OCI-M1 (cell line): ENCODE results near the gene CCDC88C.
"Not testable (repeated sequence)": the region's sequence is repeated elsewhere in the genome, so short reads cannot be mapped to it uniquely, and the experiment has no call there.

Experiments
- DNase-seq: peaks from one replicate; lab custom pipeline; 2025; lab: John Stamatoyannopoulos, UW

The CCDC88C gene

GRCh38 chr14:91242635-91243034, 175.0 kb downstream of the CCDC88C start:
- no peak for DNase-seq

- no peak for DNase-seq
These were observed 175.8 kb downstream of the CCDC88C start for GRCh38 chr14:91241863-91242262.

- DNase-seq: no peak
These were observed 179.0 kb downstream of the CCDC88C start for GRCh38 chr14:91238661-91239060.

DNA sequence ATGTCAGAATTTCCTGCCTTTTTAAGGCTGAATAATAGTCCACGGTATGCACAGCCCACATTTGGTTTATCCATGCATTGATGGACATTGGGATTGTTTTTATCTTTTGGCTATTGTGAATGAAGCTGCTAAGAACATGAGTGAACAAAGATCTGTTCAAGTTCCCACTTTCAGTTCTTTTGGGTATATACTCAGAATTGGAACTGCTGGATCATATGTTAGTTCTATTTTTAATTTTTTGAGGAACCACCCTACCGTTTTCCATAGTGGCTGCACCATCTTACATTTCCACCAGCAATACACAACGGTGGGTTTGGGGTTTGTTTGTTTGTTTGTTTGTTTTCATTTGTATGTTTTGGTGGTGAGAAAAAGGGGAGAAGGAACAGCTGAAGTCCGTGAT, 179.5 kb downstream of the CCDC88C start:
- no peak for DNase-seq

DNA sequence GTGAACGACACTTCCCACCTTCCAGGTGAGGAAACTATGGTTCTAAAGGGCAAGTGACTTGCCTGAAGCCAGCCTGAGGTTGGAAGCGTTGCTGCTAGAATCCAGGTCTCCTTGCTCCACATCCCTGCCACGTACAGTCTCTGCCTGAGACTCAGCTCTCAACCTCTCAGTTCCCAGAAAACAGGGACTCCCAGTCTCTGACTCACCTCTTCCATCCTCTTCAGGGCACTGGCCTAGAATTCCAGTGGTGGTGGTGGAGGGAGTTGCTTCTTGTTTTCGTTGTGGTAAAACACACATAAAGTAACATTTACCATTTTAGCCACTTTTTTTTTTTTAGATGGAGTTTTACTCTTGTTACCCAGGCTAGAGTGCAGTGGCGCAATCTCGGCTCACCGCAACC, 180.4 kb downstream of the CCDC88C start:
- no peak for DNase-seq

- DNase-seq: no peak
These were observed 181.8 kb downstream of the CCDC88C start for GRCh38 chr14:91235841-91236240.

DNA sequence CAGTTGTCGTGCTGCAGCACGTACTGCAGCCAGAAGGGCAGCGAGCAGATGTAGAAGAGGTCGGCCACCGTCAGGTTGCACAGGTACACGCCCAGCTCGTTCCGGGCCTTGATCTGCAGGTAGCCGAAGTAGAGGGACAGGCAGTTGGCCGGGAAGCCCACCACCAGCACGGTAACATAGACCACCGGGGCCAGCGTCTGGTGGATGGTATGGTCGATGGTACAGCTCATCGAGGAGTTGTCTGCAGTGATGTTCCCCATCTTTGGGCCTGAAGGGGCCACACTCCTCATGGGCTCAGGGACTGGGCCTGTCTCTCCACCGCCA, 182.9 kb downstream of the CCDC88C start:
- no peak for DNase-seq

DNA sequence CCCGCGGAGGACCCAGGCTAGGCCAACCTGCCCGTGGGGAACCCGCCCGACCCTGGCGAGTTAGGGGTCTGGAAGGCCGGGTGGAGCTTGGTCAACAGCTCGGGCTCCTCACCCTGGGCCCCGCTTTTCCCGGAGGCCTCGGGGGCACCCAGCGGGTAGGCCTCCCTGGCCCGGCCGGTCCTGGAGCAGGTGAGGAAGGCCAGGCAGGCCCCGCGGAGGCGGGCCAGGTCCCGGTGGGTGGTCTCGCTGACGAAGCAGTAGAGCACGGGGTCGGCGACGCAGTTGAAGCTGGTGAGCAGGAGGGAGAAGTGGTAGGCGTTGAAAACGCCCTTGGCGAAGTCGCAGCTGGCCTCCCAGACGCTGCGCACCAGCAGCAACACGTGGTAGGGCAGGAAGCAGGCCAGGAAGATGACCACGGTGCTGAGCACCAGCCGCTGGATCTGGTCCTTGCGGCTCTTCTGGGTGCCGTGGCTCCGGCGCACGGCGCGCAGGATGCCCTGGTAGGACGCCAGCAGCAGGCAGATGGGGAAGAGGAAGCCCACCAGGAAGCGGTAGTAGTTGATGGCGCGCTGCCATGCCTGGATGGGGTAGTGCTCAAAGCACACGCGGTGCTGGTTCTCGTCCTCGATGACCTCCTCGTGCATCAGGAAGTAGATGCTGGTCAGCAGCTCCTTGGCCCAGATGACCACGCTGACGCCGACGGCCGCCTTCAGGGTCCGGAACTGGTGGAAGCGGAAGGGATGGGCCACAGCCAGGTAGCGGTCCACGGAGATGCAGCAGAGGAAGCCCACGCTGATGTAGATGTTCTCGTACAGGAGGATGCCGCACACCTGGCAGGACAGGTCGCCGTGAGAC, 183.5 kb downstream of the CCDC88C start:
- no peak for DNase-seq

GRCh38 chr14:91232603-91233002, 185.0 kb downstream of the CCDC88C start:
- no peak for DNase-seq

- DNase-seq: no peak
These were observed 185.6 kb downstream of the CCDC88C start for GRCh38 chr14:91232052-91232451.

DNA sequence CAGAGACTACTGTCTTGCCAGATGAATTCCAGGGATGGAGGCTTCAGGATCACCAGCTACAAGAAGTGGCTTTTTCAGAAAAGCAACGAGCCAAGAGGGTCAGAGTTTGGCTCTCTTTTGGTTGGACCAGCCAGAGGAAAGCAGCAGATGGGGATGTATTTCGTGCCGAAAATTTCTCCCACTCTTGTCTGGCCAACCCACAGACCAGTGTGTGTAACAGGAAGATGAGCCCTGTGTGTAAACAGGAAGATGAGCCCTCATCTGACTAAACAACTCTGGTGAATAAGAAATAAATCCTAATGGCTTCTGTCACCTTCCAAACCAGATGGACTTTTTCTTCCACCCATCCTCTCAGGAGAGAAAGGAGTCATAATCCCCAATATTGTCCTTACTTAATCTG, 186.2 kb downstream of the CCDC88C start:
- DNase-seq: no peak

- no peak for DNase-seq
These were observed 187.1 kb downstream of the CCDC88C start for GRCh38 chr14:91230397-91231035.

DNA sequence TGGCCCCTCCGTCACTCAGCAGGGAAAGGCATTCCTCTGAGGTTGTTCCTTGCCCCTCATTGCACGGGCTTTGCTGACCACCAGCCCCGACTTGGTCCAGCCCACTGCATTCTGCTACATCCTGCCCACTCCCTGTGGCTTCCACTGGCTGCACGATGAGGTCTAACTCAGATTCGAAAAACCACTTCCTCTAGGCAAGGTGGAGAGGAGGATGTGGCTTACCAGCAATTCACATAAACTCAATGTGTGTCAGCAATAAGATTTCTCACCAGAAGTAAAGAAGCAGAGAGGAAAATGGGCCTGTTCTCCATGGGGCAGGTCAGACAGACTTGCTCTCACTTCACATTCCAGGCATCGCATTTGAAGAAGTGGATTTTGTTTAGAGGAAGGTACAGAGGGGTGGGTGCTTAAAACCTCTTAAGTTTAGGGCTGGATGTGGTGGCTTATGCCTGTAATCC, 187.8 kb downstream of the CCDC88C start:
- peak; percentile 43 for DNase-seq

DNA sequence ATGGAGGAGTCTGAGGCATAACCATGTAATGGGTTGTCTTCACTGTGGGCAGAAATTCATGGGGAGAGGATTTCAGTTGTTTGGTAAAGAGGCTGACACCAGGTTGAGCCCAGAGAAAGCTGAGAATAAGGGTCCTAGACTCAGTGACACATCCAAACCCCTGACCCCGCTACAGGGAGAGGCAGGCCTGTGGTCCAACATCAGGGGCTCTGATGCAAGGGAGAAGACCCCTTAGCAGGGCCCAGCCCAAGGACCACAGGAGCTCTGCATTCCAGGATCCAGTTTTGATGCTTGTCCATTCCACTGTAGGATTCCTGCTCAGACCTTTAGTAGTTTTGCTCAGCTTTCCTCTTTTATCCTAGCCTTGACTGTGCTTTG, 188.6 kb downstream of the CCDC88C start:
- DNase-seq: no peak

GRCh38 chr14:91228112-91229004, 189.3 kb downstream of the CCDC88C start:
- no peak for DNase-seq

GRCh38 chr14:91227183-91227628, 190.4 kb downstream of the CCDC88C start:
- no peak for DNase-seq

- DNase-seq: not testable (repeated sequence)
These were observed 191.3 kb downstream of the CCDC88C start for GRCh38 chr14:91226360-91226759.

- no peak for DNase-seq
These were observed 192.6 kb downstream of the CCDC88C start for GRCh38 chr14:91225025-91225424.

DNA sequence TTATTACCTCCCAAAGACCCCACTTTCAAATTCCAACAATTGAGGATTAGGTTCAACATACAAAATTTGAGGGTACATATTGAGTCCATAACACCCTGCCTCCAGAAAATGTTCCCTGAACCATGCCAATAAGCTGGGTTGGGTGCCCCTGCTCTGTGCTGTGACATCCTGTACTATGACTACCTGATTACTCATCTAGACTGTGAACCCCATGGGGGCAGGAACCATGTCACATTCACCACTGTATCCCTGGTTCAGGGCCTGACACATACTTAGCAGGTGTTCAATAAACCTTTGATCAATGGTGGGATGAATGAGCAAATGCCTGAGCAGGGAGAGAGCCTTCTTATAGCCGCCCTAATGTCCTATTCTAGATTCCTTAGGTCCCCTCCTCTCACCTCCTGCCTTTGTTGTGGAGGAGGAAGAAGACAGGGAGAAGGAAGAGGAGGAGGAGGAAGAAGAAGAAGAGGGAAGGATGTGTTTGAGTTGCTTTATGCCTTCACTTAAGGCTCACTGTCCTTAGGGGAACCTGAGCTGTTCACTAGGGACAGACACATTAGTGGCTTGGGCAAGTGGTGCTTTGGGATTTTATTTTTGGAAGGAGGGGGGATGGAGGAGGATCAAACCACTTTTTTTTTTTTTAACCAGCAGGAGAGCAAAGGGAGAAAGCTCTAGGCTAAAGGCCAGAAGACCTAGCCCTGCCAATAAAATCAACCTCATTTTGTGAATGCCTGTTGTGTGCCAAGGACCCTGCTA, 194.4 kb downstream of the CCDC88C start:
- no peak for DNase-seq
